IMR-90 (cell line): Measurements from ENCODE around the gene HECW1. TPM values are rescaled to one million over a fixed set of nuclear protein-coding genes. Genes with fewer than 3 reads are reported as not detected.

ENCODE experiments used
- ATAC-seq: fragments of 200-7000 bp; cut with Tn5 transposase; 2 replicates; pipeline ENCODE4 v1.9.1; 2020; ENCODE audit warnings: low read depth, mild to moderate bottlenecking, moderate library complexity
- BruUV-seq: library from RNA; stranded (reverse); fragments of 400-500 nt; replicated peaks from 2 replicates; lab custom pipeline; 2021; lab: Mats Ljungman, UMichigan
- CTCF ChIA-PET: fragments of 300-600 bp; formaldehyde crosslinking; extraction: SDS; loops from one replicate; lab custom pipeline; 2021; ENCODE audit warnings: antibody characterized with exemption; lab: Yijun Ruan, JAX
- POLR2A ChIA-PET: fragments of 300-600 bp; sonication (Branson Sonifier 250); formaldehyde crosslinking; loops from one replicate; lab custom pipeline; 2022; ENCODE audit warnings: antibody characterized with exemption; ENCODE audit not compliant: unreplicated experiment; lab: Charles Lee
- DNase-seq: peaks from one replicate; pipeline ENCODE4 v3.0.0; 2013
- H2AFZ ChIP-seq: replicated peaks from 2 replicates; pipeline ENCODE3; 2013; ENCODE audit warnings: low read length, mild to moderate bottlenecking; ENCODE audit not compliant: poor library complexity
- H2AK5ac ChIP-seq: 2 replicates; pipeline ENCODE4 v1.6.1; 2013; ENCODE audit warnings: low read depth, low read length, inconsistent platforms
- H2AK9ac ChIP-seq: replicated peaks from 2 replicates; pipeline ENCODE3; 2013; ENCODE audit warnings: mild to moderate bottlenecking, low read depth, low read length, moderate library complexity; ENCODE audit not compliant: poor library complexity
- H2BK120ac ChIP-seq: 2 replicates; pipeline ENCODE4 v1.6.1; 2013; ENCODE audit warnings: low read depth, low read length, inconsistent platforms
- H2BK15ac ChIP-seq: 3 replicates; pipeline ENCODE4 v1.6.1; 2013; ENCODE audit warnings: low read depth, low read length, inconsistent platforms
- H2BK20ac ChIP-seq: 2 replicates; pipeline ENCODE4 v1.6.1; 2013; ENCODE audit warnings: low read depth, mild to moderate bottlenecking, inconsistent platforms, low read length, moderate library complexity
- H2BK5ac ChIP-seq: 2 replicates; pipeline ENCODE4 v1.6.1; 2013; ENCODE audit warnings: mild to moderate bottlenecking, low read depth, low read length, inconsistent platforms; ENCODE audit not compliant: poor library complexity, severe bottlenecking
- H3K14ac ChIP-seq: replicated peaks from 2 replicates; pipeline ENCODE4 v1.6.1; 2013; ENCODE audit warnings: low read depth, low read length, inconsistent platforms
- H3K18ac ChIP-seq: 2 replicates; pipeline ENCODE4 v1.6.1; 2013; ENCODE audit warnings: low read depth, low read length, control low read depth
- H3K23ac ChIP-seq: 2 replicates; pipeline ENCODE4 v1.6.1; 2013; ENCODE audit warnings: low read depth, low read length, inconsistent platforms
- H3K27ac ChIP-seq: 2 replicates; pipeline ENCODE4 v1.5.1; 2013; ENCODE audit warnings: mild to moderate bottlenecking, control low read depth, low read length; ENCODE audit not compliant: insufficient read depth
- H3K27me3 ChIP-seq: 2 replicates; pipeline ENCODE4 v1.6.1; 2013; ENCODE audit warnings: low read length; ENCODE audit not compliant: control insufficient read depth, insufficient read depth
- H3K36me3 ChIP-seq: 2 replicates; pipeline ENCODE4 v1.6.1; 2013; ENCODE audit warnings: low read length, mixed read lengths; ENCODE audit not compliant: control insufficient read depth, insufficient read depth
- H3K4ac ChIP-seq: 2 replicates; pipeline ENCODE4 v1.6.1; 2013; ENCODE audit warnings: low read depth, low read length, inconsistent platforms
- H3K4me1 ChIP-seq: 2 replicates; pipeline ENCODE4 v1.6.1; 2013; ENCODE audit warnings: low read length, mixed read lengths; ENCODE audit not compliant: control insufficient read depth, insufficient read depth
- H3K4me2 ChIP-seq: 2 replicates; pipeline ENCODE4 v1.6.1; 2013; ENCODE audit warnings: low read depth, mild to moderate bottlenecking, control low read depth, low read length, moderate library complexity
- H3K4me3 ChIP-seq: 2 replicates; pipeline ENCODE4 v1.5.1; 2013; ENCODE audit warnings: low read depth, mild to moderate bottlenecking, control low read depth, low read length, moderate library complexity; ENCODE audit not compliant: insufficient read depth
- H3K56ac ChIP-seq: 2 replicates; pipeline ENCODE4 v1.6.1; 2013; ENCODE audit warnings: low read length, inconsistent platforms; ENCODE audit not compliant: insufficient read depth; ENCODE audit errors: extremely low read depth
- H3K79me1 ChIP-seq, 2 experiments: 2 replicates each; pipeline ENCODE4 v1.6.1; 2013; ENCODE audit warnings: low read length in 2 of 2, inconsistent platforms in 1 of 2, low read depth in 1 of 2
- H3K9ac ChIP-seq: 2 replicates; pipeline ENCODE4 v1.6.1; 2013; ENCODE audit warnings: low read depth, low read length, control low read depth
- H3K9me1 ChIP-seq: 2 replicates; pipeline ENCODE4 v1.6.1; 2013; ENCODE audit warnings: low read length, inconsistent platforms; ENCODE audit not compliant: insufficient read depth
- H3K9me3 ChIP-seq: 2 replicates; pipeline ENCODE4 v1.6.1; 2013; ENCODE audit warnings: low read length; ENCODE audit not compliant: control insufficient read depth, insufficient read depth
- H4K20me1 ChIP-seq: 2 replicates; pipeline ENCODE4 v1.6.1; 2013; ENCODE audit warnings: low read length, inconsistent platforms; ENCODE audit not compliant: insufficient read depth
- H4K5ac ChIP-seq: 2 replicates; pipeline ENCODE4 v1.6.1; 2013; ENCODE audit warnings: mild to moderate bottlenecking, low read depth, low read length, control low read depth
- H4K8ac ChIP-seq, 2 experiments: 2 replicates each; pipeline ENCODE4 v1.6.1; 2013; ENCODE audit warnings: low read depth in 2 of 2, low read length in 2 of 2, control low read depth in 1 of 2, inconsistent platforms in 1 of 2
- H4K91ac ChIP-seq: 2 replicates; pipeline ENCODE4 v1.6.1; 2013; ENCODE audit warnings: low read depth, low read length, inconsistent platforms; ENCODE audit not compliant: insufficient read depth
- BHLHE40 ChIP-seq: fragments of 150-350 bp; IDR thresholded peaks from 2 replicates; pipeline ENCODE4 v1.6.1; 2016; ENCODE audit warnings: mild to moderate bottlenecking, low read depth, low read length
- CHD1 ChIP-seq: IDR thresholded peaks from 2 replicates; pipeline ENCODE4 v1.6.1; 2012; ENCODE audit warnings: low read depth, low read length, improper control_type of control experiment
- ELK1 ChIP-seq: fragments of 150-350 bp; IDR thresholded peaks from 2 replicates; pipeline ENCODE4 v1.6.1; 2016; ENCODE audit warnings: low read depth, mild to moderate bottlenecking, low read length, moderate library complexity, borderline replicate concordance
- FOS ChIP-seq: fragments of 150-350 bp; IDR thresholded peaks from 2 replicates; pipeline ENCODE4 v1.6.1; 2016; ENCODE audit warnings: low read depth, low read length
- MAZ ChIP-seq: IDR thresholded peaks from 2 replicates; pipeline ENCODE4 v1.6.1; 2012; ENCODE audit warnings: low read depth, mild to moderate bottlenecking, low read length, improper control_type of control experiment, moderate library complexity, borderline replicate concordance
- POLR2A ChIP-seq: IDR thresholded peaks from 2 replicates; pipeline ENCODE4 v1.6.1; 2012; ENCODE audit warnings: mild to moderate bottlenecking, low read depth, low read length
- RCOR1 ChIP-seq: IDR thresholded peaks from 2 replicates; pipeline ENCODE4 v1.6.1; 2012; ENCODE audit warnings: mild to moderate bottlenecking, low read length, improper control_type of control experiment; ENCODE audit not compliant: insufficient replicate concordance
- WGBS, 2 experiments: methylation state at CpG; one replicate each; pipeline versions ENCODE4 v1.1.5 to v1.1.7; 2013; ENCODE audit warnings: missing lambda C conversion rate in 2 of 2; ENCODE audit not compliant: insufficient read length in 1 of 2; ENCODE audit errors: extremely low coverage in 2 of 2; 5-methylcytosine and 5-hydroxymethylcytosine counted together
- dilution Hi-C: fragments of 300-500 bp; cut with HindIII; formaldehyde crosslinking; loops from one replicate; pipeline ENCODE4 v1.14.3; 2018; ENCODE audit warnings: low sequenced_read_pairs; ENCODE audit not compliant: unreplicated experiment
- in situ Hi-C: fragments of 300-500 bp; cut with MboI; formaldehyde crosslinking; loops from 3 replicates; pipeline ENCODE4 v1.14.3; 2019; ENCODE audit warnings: low sequenced_read_pairs, inconsistent platforms, mixed read lengths
- intact Hi-C: fragments of 100-400 bp; cut with micrococcal nuclease; formaldehyde crosslinking; loops from 2 replicates; pipeline ENCODE4 v1.10.0; 2022
- polyA plus RNA-seq, 3 experiments: library from polyadenylated mRNA; depleted of rRNA; stranded (reverse); fragments of >200 nt; gene quantifications; 2 replicates each; pipeline ENCODE4 v1.2.3, GENCODE V29; 2012; ENCODE audit warnings: low replicate concordance in 1 of 3
- total RNA-seq: library from RNA; depleted of rRNA; stranded (reverse); fragments of >200 nt; gene quantifications from 2 replicates; pipeline ENCODE4 v1.2.3, GENCODE V29; 2012

HECW1 gene
- total and polyA plus RNA-seq, 2 of the 4 experiments (the other 2 are of a cell fraction), result 0.56 to 1.3 TPM

DNA sequence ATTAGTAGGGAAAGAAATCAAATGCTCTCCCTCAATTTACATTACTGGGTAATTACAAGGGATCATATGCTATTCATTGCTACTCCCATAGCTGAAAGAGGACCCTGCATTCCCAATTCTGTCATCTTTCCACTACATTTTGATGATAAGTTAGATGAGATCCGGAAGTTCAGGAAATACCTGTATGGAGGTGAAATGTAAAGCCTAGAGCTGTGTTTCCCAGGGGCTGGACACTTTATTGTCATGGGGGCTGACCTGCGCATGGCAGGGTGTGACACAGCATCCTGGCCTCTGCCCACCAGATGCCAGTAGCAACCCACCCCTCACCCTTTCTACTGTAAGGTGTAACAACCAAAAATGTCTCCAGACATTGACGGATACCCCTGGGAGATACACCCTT, 56.6 kb downstream of the HECW1 start:
- TF ChIP-seq POLR2A (no peak), MAZ (no peak), ELK1 (no peak), RCOR1 (no peak), FOS (no peak), CHD1 (no peak), BHLHE40 (no peak)
- H3K4ac ChIP-seq, result no peak overlapping the region
- H3K4me1 ChIP-seq, result peaks cover 3% of the 10 kb centered on the region; the same call in 1 of the 2 replicates
- no peak overlapping the region for H3K56ac ChIP-seq
- H3K4me3 ChIP-seq, result no peak overlapping the region
- in situ Hi-C loops (no loop called here), dilution Hi-C loops (no loop called here), intact Hi-C loops (no loop called here)
- ATAC-seq, result no peak
- H3K9ac ChIP-seq, result no peak overlapping the region
- no peaks in the 10 kb centered on the region for H4K20me1 ChIP-seq
- DNase-seq, result no peak
- no peak overlapping the region for H2BK5ac ChIP-seq
- CTCF ChIA-PET, result no interaction called here
- WGBS, 2 experiments, result no CpG with 5 or more reads among the region's 3 CpGs
- no peak overlapping the region for H4K5ac ChIP-seq
- H2BK20ac ChIP-seq, result no peak overlapping the region
- no peaks in the 10 kb centered on the region for H3K36me3 ChIP-seq
- no peaks in the 10 kb centered on the region for H3K9me3 ChIP-seq
- H3K27ac ChIP-seq, result no peak overlapping the region
- H4K8ac ChIP-seq, result no peak overlapping the region
- no peak overlapping the region for H2BK120ac ChIP-seq
- H4K91ac ChIP-seq, result no peak overlapping the region
- no peak overlapping the region for H3K23ac ChIP-seq
- BruUV-seq, result no TSS peak
- H3K79me1 ChIP-seq, result no peaks in the 10 kb centered on the region
- H3K14ac ChIP-seq, result no peak overlapping the region
- H2AK9ac ChIP-seq, result no peak overlapping the region
- H2AFZ ChIP-seq, result no peak overlapping the region
- peaks cover 5% of the 10 kb centered on the region for H3K27me3 ChIP-seq
- no peak overlapping the region for H3K18ac ChIP-seq
- H2BK15ac ChIP-seq, result no peak overlapping the region
- peaks cover 3% of the 10 kb centered on the region; the same call in 1 of the 2 replicates for H3K9me1 ChIP-seq
- no peak overlapping the region for H2AK5ac ChIP-seq
- POLR2A ChIA-PET, result no interaction called here
- no peak overlapping the region for H3K4me2 ChIP-seq
